Measurements from ENCODE around the gene HIRIP3.

DNA sequence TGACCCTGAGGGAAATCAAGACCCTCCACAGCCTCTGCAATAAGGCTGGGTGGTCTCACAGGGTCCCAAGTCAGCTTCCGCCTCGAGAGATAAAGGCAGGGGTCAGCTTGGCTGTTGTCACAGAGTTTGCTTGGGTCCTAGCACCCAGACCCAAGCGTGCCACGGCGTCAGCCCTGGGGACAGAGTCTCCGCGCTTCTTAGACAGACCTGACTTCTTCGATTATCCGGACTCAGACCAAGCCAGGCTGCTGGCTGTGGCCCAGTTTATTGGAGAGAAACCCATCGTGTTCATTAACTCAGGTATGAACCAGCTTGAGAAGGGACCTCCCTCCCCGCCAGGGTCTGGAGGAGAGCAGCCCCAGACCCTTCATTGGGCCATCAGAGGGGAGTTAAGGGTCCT is 28.2 kb upstream of the HIRIP3 start:
- TF ChIP-seq CTCF (IDR thresholded peaks at IDR 0.05): no peak
- TF ChIP-seq POLR2A (IDR thresholded peaks at IDR 0.05): no peak
